PFSK-1 (cell line): Measurements from ENCODE around the gene CEP70.

Experiments
- FOXP2 ChIP-seq: optimal IDR thresholded peaks from 2 replicates; pipeline ENCODE3; 2011; ENCODE audit warnings: borderline replicate concordance, control low read depth, inconsistent platforms; ENCODE audit not compliant: insufficient read depth; ENCODE audit errors: extremely low read length, extremely low read depth
- POLR2AphosphoS5 ChIP-seq: IDR thresholded peaks from 2 replicates; pipeline ENCODE4 v1.6.1; 2012; ENCODE audit warnings: low read depth, mild to moderate bottlenecking, control low read depth, low read length, moderate library complexity
- SIN3A ChIP-seq: IDR thresholded peaks from 2 replicates; pipeline ENCODE4 v1.6.1; 2012; ENCODE audit warnings: mild to moderate bottlenecking, low read length, moderate library complexity, borderline replicate concordance; ENCODE audit not compliant: insufficient read depth
- TAF1 ChIP-seq: IDR thresholded peaks from 2 replicates; pipeline ENCODE4 v1.6.1; 2012; ENCODE audit warnings: low read length, control low read depth, borderline replicate concordance; ENCODE audit not compliant: insufficient read depth
- TF ChIP-seq, protein P1 (sequence below), 2 experiments: IDR thresholded peaks; 2 replicates each; pipeline versions ENCODE4 v1.6.1 to v1.8.0; 2011 to 2012; ENCODE audit warnings: low read depth in 2 of 2, low read length in 2 of 2, control low read depth in 1 of 2, inconsistent platforms in 1 of 2, mild to moderate bottlenecking in 1 of 2, moderate library complexity in 1 of 2; ENCODE audit not compliant: insufficient read depth in 1 of 2

DNA sequence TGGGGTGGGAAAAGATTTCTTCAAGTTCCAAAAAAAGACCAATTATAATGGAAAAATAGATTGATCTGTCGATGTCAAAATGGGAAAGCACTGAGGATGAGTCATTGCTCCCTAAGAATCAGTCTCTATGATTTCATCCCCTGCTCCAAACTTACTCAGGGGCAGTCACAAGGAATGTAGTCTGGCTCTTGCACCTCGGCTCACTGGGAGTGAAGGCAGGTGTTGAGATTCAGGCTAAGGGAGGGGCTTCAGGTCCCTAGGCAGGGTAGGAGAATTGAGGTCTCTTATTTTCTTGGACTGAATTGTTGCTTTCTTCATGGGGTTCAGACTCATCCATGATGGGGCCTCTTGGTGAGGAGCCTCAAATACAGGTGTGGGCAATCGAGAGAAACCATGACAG, 145.4 kb downstream of the CEP70 start:
- TF ChIP-seq POLR2AphosphoS5 (no peak), SIN3A (no peak), TAF1 (no peak), FOXP2 (no peak)
- TF ChIP-seq, protein P1, sequence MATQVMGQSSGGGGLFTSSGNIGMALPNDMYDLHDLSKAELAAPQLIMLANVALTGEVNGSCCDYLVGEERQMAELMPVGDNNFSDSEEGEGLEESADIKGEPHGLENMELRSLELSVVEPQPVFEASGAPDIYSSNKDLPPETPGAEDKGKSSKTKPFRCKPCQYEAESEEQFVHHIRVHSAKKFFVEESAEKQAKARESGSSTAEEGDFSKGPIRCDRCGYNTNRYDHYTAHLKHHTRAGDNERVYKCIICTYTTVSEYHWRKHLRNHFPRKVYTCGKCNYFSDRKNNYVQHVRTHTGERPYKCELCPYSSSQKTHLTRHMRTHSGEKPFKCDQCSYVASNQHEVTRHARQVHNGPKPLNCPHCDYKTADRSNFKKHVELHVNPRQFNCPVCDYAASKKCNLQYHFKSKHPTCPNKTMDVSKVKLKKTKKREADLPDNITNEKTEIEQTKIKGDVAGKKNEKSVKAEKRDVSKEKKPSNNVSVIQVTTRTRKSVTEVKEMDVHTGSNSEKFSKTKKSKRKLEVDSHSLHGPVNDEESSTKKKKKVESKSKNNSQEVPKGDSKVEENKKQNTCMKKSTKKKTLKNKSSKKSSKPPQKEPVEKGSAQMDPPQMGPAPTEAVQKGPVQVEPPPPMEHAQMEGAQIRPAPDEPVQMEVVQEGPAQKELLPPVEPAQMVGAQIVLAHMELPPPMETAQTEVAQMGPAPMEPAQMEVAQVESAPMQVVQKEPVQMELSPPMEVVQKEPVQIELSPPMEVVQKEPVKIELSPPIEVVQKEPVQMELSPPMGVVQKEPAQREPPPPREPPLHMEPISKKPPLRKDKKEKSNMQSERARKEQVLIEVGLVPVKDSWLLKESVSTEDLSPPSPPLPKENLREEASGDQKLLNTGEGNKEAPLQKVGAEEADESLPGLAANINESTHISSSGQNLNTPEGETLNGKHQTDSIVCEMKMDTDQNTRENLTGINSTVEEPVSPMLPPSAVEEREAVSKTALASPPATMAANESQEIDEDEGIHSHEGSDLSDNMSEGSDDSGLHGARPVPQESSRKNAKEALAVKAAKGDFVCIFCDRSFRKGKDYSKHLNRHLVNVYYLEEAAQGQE (IDR thresholded peaks at IDR 0.05; ENCODE audit: insufficient read depth in 1 of 2, low read depth in 2 of 2, low read length in 2 of 2) = no peak
